Ectodermal cell (in vitro differentiated cells): ENCODE data around the gene PTPRR.
"Not testable (repeated sequence)": the region's sequence is repeated elsewhere in the genome, so short reads cannot be mapped to it uniquely, and the experiment has no call there.

Source experiments
- H3K27ac ChIP-seq: 2 replicates; pipeline ENCODE4 v1.7.0; 2013; ENCODE audit warnings: mild to moderate bottlenecking, low read depth, low read length; ENCODE audit not compliant: insufficient read depth, poor library complexity, severe bottlenecking
- H3K27me3 ChIP-seq: 2 replicates; pipeline ENCODE4 v1.7.0; 2013; ENCODE audit warnings: mild to moderate bottlenecking, low read length; ENCODE audit not compliant: insufficient read depth, control insufficient read depth, poor library complexity, severe bottlenecking
- H3K36me3 ChIP-seq: one replicate; pipeline ENCODE4 v1.7.0; 2013; ENCODE audit warnings: low read length; ENCODE audit not compliant: control insufficient read depth, insufficient read depth
- H3K4me1 ChIP-seq: one replicate; pipeline ENCODE4 v1.7.0; 2013; ENCODE audit warnings: low read length; ENCODE audit not compliant: control insufficient read depth, insufficient read depth
- H3K4me3 ChIP-seq: 2 replicates; pipeline ENCODE4 v1.7.0; 2013; ENCODE audit warnings: low read depth, low read length, control low read depth; ENCODE audit not compliant: insufficient read depth
- H3K9me3 ChIP-seq: 2 replicates; pipeline ENCODE4 v1.7.0; 2013; ENCODE audit warnings: mild to moderate bottlenecking, low read length, moderate library complexity; ENCODE audit not compliant: control insufficient read depth
- WGBS, 2 experiments: methylation state at CpG; one replicate each; pipeline ENCODE4 v1.1.7; 2013; ENCODE audit warnings: missing lambda C conversion rate in 2 of 2; 5-methylcytosine and 5-hydroxymethylcytosine counted together

Gene PTPRR

DNA sequence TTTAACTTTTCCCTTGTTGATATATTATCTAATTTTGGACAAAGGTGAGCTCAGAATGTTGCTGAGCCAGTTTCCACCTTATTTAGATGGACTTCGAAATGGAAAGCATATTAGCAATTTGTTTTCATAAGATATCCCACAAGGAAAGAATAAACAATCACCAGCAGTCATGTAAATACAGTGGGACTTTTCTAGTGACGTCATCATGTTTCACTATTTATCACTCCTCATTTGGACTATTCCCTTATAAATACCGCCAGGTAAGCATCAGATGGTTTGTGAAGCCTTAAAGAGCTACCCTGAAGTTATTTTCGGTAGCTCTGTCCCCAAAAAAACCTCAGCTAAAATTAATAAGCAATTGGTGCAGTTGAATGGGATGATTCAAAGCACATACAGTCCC is 110.7 kb downstream of the PTPRR start:
- no peak overlapping the region for H3K4me3 ChIP-seq
- H3K4me1 ChIP-seq = no peaks in the 10 kb centered on the region
- WGBS, 2 experiments = 92 to 99% methylated on average over 4 of the region's 4 CpGs
- H3K27ac ChIP-seq = no peak overlapping the region
- no peaks in the 10 kb centered on the region for H3K27me3 ChIP-seq
- no peaks in the 10 kb centered on the region for H3K36me3 ChIP-seq
- H3K9me3 ChIP-seq = no peaks in the 10 kb centered on the region

DNA sequence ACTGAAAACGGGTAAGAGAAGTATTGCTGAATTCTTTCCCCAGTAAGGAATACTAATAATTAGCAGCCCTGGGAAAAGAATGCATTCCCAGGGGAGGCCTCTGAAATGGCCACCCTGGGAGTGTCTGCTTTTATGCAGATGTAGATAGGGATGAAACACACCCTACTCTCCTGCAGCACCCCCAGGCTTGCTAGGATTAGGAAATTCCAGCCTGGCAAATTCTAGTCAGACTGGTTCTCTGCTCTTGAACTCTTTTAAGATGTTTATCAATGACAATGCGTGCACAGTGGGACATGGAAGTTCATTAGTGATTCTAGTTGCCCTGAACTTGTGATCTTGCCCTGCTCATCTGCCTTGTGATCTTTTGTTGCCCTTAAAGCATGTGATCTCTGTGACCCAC is 112.5 kb downstream of the PTPRR start:
- not testable (repeated sequence) for H3K4me3 ChIP-seq, H3K27me3 ChIP-seq, H3K9me3 ChIP-seq, H3K27ac ChIP-seq, H3K36me3 ChIP-seq, H3K4me1 ChIP-seq
- WGBS, 2 experiments = 70 to 78% methylated on average over 2 of the region's 2 CpGs

DNA sequence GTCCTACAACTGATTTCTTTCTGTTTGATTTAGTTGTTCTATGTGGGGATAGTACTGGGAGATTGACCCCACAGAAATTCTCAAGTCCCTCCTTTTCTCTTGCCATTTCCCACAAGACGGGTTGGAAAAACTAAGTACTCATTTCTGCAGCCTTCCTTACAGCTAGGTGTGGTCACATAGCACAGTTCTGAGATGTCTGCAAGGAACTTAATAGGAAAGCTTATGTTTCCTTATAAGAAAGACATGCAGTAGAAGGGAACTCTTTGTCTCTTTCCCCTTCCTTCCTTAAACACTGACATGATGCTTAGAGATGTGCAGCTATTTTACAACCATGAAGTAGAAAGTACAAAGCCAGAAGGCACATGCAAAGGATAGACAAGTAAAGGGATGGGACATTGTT is 113.7 kb downstream of the PTPRR start:
- WGBS, 2 experiments = 67 to 94% methylated on average over 1 of the region's 1 CpG

DNA sequence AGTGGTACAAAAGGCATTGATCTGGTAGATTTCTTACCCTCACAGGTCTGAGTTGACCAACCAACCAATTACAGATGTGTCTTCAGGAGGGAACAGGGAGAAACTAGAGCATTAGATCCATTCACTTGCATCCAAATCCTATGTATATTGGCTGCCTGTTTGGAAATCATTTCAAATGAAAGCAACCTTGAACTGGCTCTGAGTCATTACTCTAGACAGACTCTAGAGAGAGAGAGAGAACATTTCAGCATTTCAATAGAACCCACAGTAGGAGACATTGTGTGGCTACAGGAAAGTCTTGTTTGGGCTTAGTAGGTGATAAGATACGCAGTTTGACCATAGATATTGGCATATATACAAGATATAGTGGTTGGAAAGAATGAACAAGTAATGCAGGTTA is 114.5 kb downstream of the PTPRR start:
- WGBS, 2 experiments = 91 to 100% methylated on average over 1 of the region's 1 CpG
- H3K4me3 ChIP-seq = no peak overlapping the region
- no peaks in the 10 kb centered on the region for H3K4me1 ChIP-seq
- H3K27ac ChIP-seq = no peak overlapping the region
- H3K27me3 ChIP-seq = no peaks in the 10 kb centered on the region
- H3K36me3 ChIP-seq = no peaks in the 10 kb centered on the region
- H3K9me3 ChIP-seq = no peaks in the 10 kb centered on the region

More for the DNA sequence above, 113.7 kb downstream of the PTPRR start:
- Histone ChIP-seq H3K9me3 (no peaks in the 10 kb centered on the region), H3K27ac (no peak overlapping the region), H3K36me3 (no peaks in the 10 kb centered on the region), H3K27me3 (no peaks in the 10 kb centered on the region), H3K4me3 (no peak overlapping the region), H3K4me1 (no peaks in the 10 kb centered on the region)

DNA sequence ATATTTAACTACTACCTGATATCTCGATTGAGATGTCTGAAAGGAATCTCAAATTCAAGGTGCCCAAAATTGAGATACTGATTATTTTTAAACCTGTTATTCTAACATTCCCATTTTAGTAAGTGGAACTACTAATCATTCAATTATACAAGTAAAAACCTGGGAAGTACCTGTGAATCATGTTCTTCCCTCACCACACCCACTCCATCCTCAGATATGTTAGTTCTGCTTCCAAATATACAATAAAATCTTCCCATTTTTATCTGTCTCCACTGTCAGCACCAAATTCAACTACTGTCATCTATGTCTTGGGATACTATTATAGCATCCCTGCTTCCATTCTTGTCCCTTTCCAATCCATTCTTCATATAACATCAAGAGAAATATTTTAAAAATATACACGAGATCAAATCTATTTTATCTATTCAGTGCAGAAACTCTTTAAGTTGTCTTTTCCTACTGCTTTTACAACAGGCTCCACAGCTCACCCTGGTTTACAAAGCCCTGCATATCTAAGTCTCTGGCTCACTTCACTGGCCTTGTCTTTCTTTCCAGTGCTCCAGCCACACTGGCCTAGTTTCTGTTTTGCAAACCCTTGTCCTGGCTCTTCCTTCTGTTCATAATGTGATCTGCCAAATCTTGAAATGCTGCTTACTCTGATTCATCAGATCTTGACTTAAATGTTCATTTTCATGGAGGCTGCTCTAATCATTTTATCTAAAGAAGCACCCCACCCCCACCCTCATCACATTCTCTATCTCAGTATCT is 122.3 kb downstream of the PTPRR start:
- Histone ChIP-seq H3K27ac (no peak overlapping the region), H3K27me3 (no peaks in the 10 kb centered on the region), H3K4me1 (no peaks in the 10 kb centered on the region), H3K4me3 (no peak overlapping the region), H3K9me3 (no peaks in the 10 kb centered on the region), H3K36me3 (no peaks in the 10 kb centered on the region)
- 86 to 94% methylated on average over 2 of the region's 2 CpGs for WGBS, 2 experiments

DNA sequence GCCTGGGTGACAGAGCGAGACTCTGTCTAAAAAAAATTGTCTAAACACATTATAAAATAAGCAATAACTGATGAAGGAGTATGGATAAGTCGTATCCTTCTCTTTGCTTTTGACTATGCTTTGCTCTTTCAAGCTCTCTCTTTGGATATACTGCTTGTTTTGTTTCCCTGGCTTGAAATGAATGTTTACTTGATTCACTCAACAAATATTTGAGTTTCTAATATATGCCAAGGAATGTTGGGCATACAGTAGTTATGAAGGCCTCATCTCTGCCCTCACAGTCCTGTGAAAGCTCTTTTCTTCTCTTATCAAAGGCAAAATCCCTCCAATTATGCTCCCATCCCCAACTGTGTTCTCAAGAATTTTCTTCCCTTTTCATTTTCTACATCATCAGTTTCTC is 123.5 kb downstream of the PTPRR start:
- Histone ChIP-seq H3K4me1 (no peaks in the 10 kb centered on the region), H3K36me3 (no peaks in the 10 kb centered on the region)
- 88 to 100% methylated on average over 1 to 2 of the region's 2 CpGs for WGBS, 2 experiments

DNA sequence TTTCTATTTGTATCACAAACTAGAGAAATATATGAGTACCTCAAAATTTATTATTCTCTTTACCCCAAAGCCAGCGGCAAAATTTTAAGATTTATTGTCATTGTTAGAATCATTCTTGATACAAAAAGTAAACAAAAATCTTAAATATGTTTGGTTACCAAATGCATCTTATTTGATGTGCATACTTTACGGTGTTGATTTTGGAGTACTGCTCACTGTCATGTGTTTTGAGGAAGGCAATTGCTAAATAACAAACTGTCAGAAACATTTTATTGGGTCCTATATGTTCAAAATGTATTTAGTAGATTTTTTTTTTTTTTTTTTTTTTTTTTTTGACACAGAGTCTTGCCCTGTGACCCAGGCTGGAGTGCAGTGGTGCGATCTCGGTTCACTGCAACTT is 124.9 kb downstream of the PTPRR start:
- H3K27me3 ChIP-seq = no peaks in the 10 kb centered on the region
- no peaks in the 10 kb centered on the region for H3K4me1 ChIP-seq
- H3K4me3 ChIP-seq = no peak overlapping the region
- WGBS, 2 experiments = 92 to 100% methylated on average over 3 of the region's 4 CpGs
- no peaks in the 10 kb centered on the region for H3K9me3 ChIP-seq
- H3K36me3 ChIP-seq = no peaks in the 10 kb centered on the region
- no peak overlapping the region for H3K27ac ChIP-seq

More for the DNA sequence above, 123.5 kb downstream of the PTPRR start:
- H3K9me3 ChIP-seq = no peaks in the 10 kb centered on the region
- H3K27me3 ChIP-seq = no peaks in the 10 kb centered on the region
- H3K27ac ChIP-seq = no peak overlapping the region
- H3K4me3 ChIP-seq = no peak overlapping the region

DNA sequence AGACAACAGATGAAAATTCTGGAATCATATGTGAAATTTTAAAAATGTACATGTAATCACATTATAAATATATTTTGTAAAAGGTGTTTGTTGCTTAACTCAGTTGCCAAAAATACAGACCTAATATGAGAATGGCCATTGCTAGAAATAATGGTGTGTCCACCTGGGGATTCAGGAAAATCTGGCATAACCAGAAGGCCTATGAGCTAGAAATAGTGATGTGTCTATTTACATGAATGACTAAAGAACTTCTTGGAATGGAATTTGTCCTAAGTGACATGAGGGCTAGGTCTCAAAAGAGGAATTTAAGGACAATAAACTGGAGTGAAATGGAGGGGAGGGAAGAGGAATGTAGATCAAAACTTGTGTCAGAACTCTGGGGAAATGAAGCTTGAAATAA is 126.4 kb downstream of the PTPRR start:
- H3K27ac ChIP-seq = no peak overlapping the region
- H3K27me3 ChIP-seq = no peaks in the 10 kb centered on the region
- no peaks in the 10 kb centered on the region for H3K36me3 ChIP-seq
- H3K4me1 ChIP-seq = no peaks in the 10 kb centered on the region
- H3K4me3 ChIP-seq = no peak overlapping the region
- no peaks in the 10 kb centered on the region for H3K9me3 ChIP-seq

DNA sequence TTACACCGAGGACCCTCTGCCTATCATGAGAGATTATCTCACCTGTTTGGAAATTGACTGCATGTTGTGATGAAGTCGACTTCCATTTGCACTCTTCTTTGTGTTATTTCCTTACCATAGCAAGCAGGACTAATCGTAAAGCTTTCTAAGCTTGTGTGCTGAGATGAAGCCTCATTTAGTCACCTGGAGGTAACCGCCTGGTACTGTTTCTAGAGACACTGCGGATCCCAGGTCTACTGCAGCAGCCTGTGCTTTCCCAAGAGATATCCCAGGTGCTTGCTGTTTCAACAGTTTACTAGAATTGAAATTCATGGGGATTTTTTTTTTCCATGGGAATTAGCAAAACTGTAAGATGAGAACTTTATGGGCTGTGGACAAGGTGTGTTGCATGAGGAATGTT is 131.8 kb downstream of the PTPRR start:
- WGBS, 2 experiments = 94% methylated on average over 5 of the region's 5 CpGs
- Histone ChIP-seq H3K36me3 (no peaks in the 10 kb centered on the region), H3K4me3 (no peak overlapping the region), H3K4me1 (no peaks in the 10 kb centered on the region), H3K9me3 (no peaks in the 10 kb centered on the region), H3K27ac (no peak overlapping the region), H3K27me3 (no peaks in the 10 kb centered on the region)

DNA sequence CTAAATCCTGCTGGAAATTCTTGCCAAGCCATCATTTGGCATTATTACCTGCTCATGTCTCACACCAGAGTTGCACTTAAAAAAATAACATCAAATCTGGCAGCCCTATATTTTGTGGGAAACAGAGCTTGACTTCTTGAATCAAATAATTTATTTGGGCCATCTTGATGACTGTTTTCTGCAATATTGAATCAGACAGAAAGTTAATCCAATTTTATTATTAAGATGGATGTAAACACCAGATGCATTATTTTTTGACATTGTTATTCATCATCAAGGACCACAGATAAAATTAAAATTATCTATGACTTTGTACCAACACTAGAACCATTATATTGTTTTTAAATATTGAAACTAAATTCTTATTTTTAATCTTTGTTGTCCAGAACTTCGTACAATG is 132.9 kb downstream of the PTPRR start:
- H3K36me3 ChIP-seq = no peaks in the 10 kb centered on the region
- no peak overlapping the region for H3K27ac ChIP-seq
- no peak overlapping the region for H3K4me3 ChIP-seq
- no peaks in the 10 kb centered on the region for H3K4me1 ChIP-seq
- WGBS, 2 experiments = no CpG with 5 or more reads among the region's 1 CpG
- H3K9me3 ChIP-seq = no peaks in the 10 kb centered on the region
- no peaks in the 10 kb centered on the region for H3K27me3 ChIP-seq

DNA sequence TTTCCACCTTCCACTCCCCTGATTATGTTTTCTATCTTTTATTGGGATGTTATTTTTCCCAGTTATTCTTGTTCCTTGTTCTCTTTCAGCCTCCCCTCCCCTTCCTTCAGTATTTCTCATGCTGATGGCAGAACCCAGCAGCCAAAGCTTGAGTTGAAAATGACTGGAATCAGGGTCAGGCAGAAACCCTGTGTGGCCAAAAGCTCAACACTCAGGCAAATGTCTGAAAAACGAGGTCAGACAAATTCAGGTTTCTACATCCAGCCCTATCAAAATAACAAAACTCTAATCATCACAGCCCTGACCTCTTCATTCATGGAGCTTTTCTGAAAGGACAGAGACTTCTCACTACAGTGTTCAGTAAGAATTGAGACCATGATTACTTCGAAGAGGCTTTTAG is 134.6 kb downstream of the PTPRR start:
- H3K4me1 ChIP-seq = no peaks in the 10 kb centered on the region
- H3K27ac ChIP-seq = no peak overlapping the region
- no peaks in the 10 kb centered on the region for H3K27me3 ChIP-seq
- WGBS, 2 experiments = 75 to 82% methylated on average over 2 of the region's 2 CpGs
- no peak overlapping the region for H3K4me3 ChIP-seq
- H3K36me3 ChIP-seq = no peaks in the 10 kb centered on the region
- H3K9me3 ChIP-seq = no peaks in the 10 kb centered on the region
